GM18873 (cell line): Measurements from ENCODE around the gene CD200R1L.

Source experiments
- ATAC-seq: cut with Tn5 transposase; IDR thresholded peaks from one replicate; pipeline ENCODE4 v1.9.1; 2021; ENCODE audit warnings: mild to moderate bottlenecking, moderate library complexity, moderate number of reproducible peaks; ENCODE audit not compliant: unreplicated experiment, low FRiP score

CD200R1L gene

GRCh38 chr3:112822064-112823055, 24.3 kb downstream of the CD200R1L start:
- no peak for ATAC-seq

- no peak for ATAC-seq
These were observed 28.4 kb downstream of the CD200R1L start for GRCh38 chr3:112818289-112818688.

DNA sequence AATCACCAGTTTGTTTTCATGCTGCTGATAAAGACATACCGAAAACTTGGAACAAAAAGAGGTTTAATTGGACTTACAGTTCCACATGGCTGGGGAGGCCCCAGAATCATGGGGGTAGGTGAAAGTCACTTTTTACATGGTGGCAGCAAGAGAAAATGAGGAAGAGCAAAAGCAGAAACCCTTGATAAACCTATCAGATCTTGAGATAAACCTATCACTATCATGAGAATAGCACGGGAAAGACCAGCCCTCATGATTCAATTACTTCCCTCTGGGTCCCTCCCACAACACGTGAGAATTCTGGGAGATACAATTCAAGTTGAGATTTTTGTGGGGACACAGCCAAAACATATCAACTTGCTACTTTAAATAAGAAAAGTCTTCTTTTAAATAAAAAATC, 28.9 kb downstream of the CD200R1L start:
- no peak for ATAC-seq

DNA sequence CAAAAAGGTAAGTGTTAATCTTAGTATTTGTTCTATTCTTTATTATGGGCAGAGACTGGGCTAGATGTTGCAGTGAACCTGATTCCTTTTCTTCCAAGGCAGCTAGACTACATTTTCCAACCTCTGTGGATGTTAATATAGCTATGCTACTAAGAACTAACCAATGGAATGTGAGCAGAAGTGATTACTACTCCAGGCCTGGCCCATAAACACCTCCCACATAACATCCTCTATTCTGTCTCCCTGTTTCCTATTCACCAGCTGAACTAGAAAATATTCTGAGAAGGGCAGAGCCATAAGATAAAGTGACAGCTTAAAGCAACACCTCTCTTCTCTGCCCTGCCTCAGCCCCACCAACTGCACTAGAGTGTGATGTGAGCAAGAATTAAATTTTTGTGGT, 29.4 kb downstream of the CD200R1L start:
- ATAC-seq: no peak

DNA sequence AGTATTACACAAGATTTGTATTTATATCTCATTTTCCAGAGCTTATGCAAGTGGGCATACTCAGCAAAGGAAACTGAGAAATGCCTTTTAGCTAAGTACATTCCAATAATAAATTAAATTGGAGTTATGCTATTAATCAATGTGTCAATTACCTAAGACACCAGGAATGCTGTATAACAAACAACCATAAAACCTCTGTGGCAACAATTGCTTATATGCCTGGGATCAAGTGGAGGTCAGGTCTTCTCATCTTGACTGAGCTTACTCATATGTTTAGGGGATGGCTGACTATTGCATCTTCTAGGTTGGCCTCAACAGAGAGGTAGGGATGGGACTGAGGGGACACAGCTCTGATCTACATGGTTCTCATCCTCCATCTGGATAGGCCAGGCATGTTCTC, 30.7 kb downstream of the CD200R1L start:
- ATAC-seq: no peak

GRCh38 chr3:112814266-112814665, 32.4 kb downstream of the CD200R1L start:
- ATAC-seq: no peak

GRCh38 chr3:112813723-112814171, 32.9 kb downstream of the CD200R1L start:
- peak; percentile 59 for ATAC-seq

GRCh38 chr3:112813016-112813415, 33.6 kb downstream of the CD200R1L start:
- no peak for ATAC-seq

DNA sequence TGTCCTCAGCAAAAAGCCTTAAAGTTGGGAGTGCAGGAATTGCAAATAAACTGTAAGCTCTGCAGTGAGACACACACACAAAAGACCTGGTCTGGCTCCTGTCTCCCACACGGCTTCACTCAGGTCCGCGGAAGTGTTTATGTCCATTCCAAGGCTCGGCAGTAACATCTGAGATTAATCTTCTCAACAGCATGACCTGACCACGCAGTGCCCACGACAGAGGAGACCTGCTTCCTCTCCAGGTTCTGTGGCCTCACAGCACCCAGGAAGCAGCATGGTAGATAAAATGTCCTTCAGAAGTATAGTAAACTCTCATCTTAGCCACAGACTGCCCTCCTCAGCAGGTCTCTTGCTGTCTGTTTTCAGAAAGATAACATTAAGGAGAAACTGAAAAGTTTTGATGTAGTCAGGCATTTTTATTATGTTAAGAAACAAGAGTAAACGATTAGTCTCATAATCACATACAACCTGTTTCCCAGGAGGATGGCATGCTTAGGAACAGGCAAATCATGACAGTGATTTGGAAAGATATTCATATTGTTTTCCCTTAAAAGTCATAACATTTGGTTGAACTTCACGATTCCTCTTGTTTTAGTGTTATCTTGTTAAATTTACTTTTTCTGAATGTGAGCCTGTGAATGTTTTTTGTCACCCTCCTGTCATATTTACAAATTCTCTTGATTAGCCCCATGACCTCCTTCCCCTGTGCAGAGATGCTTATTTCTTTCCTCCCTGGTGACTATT, 34.6 kb downstream of the CD200R1L start:
- no peak for ATAC-seq

DNA sequence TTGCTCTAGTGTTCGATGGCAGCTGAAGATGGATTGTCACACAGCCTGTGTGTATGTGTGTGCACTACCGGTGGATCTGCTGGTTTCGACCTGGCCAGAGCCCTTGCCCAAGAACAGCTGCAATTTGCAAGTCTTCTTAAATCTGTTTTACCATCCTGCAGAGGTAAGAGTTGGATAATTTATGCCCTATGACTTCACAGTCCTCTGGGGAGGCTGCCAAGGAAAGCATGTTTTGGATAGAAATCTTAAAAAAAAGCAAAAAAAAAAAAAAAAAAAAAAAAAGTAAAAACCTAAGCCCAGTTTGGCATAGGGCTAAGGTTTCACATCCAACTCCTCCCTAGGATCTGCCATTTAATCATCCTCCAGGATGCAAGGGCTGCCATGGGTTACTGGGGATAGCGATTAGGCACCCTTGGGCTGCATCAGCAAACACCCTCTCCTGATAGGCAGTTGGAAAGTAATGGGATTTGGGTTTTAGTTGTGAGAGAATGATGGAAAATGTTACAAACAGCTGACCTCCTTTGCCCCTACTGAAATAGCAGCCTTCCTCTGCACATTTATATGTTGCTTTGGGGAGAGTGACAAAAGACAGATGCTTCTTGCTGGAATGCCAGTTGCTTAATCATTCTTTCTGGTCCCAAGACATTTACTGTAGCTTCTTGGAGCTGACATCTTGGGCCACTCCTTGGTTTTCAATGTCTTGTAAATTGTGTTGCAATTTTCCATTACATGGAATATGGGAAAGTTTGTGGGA, 35.4 kb downstream of the CD200R1L start:
- ATAC-seq: no peak

- no peak for ATAC-seq
These were observed 36.1 kb downstream of the CD200R1L start for GRCh38 chr3:112810561-112810960.

DNA sequence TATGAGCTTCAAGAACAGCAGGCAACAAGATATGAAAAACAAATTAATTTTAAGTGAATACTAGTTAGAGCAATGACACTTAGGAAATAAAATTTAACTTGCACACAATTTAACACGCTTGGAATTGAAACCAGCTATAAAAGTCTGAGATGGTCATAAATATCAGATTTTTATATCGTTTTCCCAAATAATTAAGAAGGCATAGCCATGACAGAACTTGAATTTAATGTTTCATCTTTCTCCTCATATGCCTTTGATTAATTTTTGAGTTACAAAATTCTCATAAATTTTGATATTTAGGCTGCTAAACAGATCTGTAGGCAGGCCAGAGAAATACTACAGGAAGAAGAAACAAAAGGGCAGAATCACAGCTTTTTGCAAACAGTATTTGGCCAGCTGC, 38.5 kb downstream of the CD200R1L start:
- no peak for ATAC-seq

DNA sequence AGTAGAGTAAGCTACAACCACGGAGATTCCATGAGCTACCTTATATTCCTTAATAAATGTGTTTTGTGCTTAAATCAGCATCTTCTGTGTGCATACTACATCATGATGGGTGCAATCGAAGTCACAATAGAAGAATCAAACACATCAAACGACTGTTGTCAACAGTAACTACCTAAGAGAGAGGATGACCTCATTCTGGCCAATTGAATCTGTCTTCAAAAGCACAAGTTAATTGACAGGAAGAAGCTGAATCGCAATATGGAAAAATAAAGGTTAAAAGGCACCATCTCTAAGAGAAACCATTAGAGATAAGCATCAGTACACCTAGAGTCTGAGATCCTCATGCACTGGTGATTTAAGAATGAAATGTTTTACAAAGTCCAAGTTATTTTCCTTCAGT, 39.0 kb downstream of the CD200R1L start:
- ATAC-seq: no peak

GRCh38 chr3:112806903-112807302, 39.8 kb downstream of the CD200R1L start:
- no peak for ATAC-seq

GRCh38 chr3:112805126-112805525, 41.5 kb downstream of the CD200R1L start:
- no peak for ATAC-seq

- no peak for ATAC-seq
These were observed 42.6 kb downstream of the CD200R1L start for GRCh38 chr3:112804021-112804420.

DNA sequence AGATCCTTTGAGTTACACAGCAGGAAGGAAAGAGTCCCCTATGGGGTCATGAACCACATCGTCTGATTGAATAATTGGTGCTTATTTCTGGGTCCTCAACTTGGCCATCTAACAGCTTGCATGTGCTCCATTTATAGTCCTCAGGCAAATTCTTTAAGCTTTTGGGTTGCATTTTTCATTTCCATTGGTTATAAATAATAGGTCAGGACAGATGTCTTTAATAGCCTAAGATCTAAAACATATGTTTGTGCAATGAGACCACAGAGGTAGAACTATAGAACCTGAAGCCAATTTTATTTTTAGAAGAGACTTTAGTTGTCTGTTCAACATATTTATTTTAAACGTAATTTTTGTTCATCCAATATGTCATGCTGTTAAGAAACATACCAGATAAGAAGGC, 43.2 kb downstream of the CD200R1L start:
- no peak for ATAC-seq

- no peak for ATAC-seq
These were observed 44.3 kb downstream of the CD200R1L start for GRCh38 chr3:112802338-112802737.

GRCh38 chr3:112799946-112800345, 46.7 kb downstream of the CD200R1L start:
- ATAC-seq: no peak

GRCh38 chr3:112794622-112795172, 52.0 kb downstream of the CD200R1L start:
- no peak for ATAC-seq
